Measurements from ENCODE around the gene NIM1K. TPM values are rescaled to one million over a fixed set of nuclear protein-coding genes. Genes with fewer than 3 reads are reported as not detected.

NIM1K gene
- total and polyA plus RNA-seq, 2 of the 13 experiments (the other 11 are each of a cell fraction or from before 2014, with no cell fraction given) = 0.04 TPM; not detected in 1

DNA sequence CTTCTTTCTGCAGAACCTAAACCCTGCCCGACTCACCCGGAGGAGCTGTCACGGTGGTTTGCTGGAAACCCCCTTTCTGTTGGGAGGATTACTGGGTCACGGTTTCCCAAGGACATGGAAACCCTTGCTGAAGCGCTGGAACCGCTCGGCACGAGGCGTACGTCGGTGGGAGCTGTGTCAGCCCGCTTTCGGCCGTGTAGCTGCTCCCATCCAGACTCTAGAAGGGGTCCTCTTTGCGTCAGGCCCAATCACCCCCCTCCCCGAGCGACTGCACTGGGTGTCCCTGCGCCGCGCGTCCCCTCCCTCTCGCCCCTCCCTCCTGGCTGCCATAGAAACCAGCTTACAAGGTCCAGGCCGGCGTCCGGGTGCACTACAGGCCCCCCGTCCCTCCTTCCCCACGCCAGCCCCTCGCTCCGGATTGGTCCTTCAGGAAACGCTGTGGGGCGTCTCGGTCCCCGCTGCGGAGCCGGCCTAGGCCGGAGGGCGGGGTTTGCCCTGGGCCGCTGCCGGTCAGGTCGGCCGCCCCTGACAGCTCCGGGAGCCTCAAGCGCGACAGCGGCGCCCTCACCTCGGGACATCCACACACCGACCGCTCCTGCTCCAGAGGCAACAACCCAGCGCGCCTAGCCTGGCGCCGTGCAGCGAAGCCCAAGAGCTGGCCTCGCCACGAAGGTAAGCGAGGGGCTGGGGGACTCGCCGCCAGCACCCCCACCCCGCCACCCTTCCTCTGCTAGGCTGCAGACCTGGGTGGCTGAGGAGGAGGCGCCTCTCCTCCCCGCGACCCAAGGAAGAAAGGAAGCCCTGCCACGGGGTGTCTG lies at the start of gene NIM1K (continued):
- TF ChIP-seq STAG1 (CRISPR knock-in tag; IDR thresholded peaks at IDR 0.05) (0 out of 2 replicates have a peak, but pooled peaks have one; percentile 11), ZNF292 (CRISPR knock-in tag; IDR thresholded peaks at IDR 0.05; ENCODE audit: borderline replicate concordance, low read depth) (0 out of 2 replicates have a peak, but pooled peaks have one; percentile 68), ZFYVE20 (CRISPR knock-in tag; IDR thresholded peaks at IDR 0.05; ENCODE audit: borderline replicate concordance, low read depth) (peak; percentile 67; the same call in 1 of the 2 replicates), RFX3 (CRISPR knock-in tag; IDR thresholded peaks at IDR 0.05) (peak; percentile 43; the same call in 1 of the 2 replicates), ZNF235 (CRISPR knock-in tag; IDR thresholded peaks at IDR 0.05; ENCODE audit: borderline replicate concordance) (no peak), SAP130 (CRISPR knock-in tag; IDR thresholded peaks at IDR 0.05; ENCODE audit: low read depth) (peak; percentile 73), NR3C1 (CRISPR knock-in tag; IDR thresholded peaks at IDR 0.05) (no peak), ISX (CRISPR knock-in tag; conservative IDR thresholded peaks at IDR 0.05) (no peak)
- TF ChIP-seq, protein P1, sequence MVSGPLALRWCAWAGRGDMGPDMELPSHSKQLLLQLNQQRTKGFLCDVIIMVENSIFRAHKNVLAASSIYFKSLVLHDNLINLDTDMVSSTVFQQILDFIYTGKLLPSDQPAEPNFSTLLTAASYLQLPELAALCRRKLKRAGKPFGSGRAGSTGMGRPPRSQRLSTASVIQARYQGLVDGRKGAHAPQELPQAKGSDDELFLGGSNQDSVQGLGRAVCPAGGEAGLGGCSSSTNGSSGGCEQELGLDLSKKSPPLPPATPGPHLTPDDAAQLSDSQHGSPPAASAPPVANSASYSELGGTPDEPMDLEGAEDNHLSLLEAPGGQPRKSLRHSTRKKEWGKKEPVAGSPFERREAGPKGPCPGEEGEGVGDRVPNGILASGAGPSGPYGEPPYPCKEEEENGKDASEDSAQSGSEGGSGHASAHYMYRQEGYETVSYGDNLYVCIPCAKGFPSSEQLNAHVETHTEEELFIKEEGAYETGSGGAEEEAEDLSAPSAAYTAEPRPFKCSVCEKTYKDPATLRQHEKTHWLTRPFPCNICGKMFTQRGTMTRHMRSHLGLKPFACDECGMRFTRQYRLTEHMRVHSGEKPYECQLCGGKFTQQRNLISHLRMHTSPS (CRISPR knock-in tag; IDR thresholded peaks at IDR 0.05; ENCODE audit: low read depth) = no peak
- TF ChIP-seq, protein P2, sequence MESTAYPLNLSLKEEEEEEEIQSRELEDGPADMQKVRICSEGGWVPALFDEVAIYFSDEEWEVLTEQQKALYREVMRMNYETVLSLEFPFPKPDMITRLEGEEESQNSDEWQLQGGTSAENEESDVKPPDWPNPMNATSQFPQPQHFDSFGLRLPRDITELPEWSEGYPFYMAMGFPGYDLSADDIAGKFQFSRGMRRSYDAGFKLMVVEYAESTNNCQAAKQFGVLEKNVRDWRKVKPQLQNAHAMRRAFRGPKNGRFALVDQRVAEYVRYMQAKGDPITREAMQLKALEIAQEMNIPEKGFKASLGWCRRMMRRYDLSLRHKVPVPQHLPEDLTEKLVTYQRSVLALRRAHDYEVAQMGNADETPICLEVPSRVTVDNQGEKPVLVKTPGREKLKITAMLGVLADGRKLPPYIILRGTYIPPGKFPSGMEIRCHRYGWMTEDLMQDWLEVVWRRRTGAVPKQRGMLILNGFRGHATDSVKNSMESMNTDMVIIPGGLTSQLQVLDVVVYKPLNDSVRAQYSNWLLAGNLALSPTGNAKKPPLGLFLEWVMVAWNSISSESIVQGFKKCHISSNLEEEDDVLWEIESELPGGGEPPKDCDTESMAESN (CRISPR knock-in tag; conservative IDR thresholded peaks at IDR 0.05) = 0 out of 2 replicates have a peak, but pooled peaks have one; percentile 19
- TF ChIP-seq, protein P3, sequence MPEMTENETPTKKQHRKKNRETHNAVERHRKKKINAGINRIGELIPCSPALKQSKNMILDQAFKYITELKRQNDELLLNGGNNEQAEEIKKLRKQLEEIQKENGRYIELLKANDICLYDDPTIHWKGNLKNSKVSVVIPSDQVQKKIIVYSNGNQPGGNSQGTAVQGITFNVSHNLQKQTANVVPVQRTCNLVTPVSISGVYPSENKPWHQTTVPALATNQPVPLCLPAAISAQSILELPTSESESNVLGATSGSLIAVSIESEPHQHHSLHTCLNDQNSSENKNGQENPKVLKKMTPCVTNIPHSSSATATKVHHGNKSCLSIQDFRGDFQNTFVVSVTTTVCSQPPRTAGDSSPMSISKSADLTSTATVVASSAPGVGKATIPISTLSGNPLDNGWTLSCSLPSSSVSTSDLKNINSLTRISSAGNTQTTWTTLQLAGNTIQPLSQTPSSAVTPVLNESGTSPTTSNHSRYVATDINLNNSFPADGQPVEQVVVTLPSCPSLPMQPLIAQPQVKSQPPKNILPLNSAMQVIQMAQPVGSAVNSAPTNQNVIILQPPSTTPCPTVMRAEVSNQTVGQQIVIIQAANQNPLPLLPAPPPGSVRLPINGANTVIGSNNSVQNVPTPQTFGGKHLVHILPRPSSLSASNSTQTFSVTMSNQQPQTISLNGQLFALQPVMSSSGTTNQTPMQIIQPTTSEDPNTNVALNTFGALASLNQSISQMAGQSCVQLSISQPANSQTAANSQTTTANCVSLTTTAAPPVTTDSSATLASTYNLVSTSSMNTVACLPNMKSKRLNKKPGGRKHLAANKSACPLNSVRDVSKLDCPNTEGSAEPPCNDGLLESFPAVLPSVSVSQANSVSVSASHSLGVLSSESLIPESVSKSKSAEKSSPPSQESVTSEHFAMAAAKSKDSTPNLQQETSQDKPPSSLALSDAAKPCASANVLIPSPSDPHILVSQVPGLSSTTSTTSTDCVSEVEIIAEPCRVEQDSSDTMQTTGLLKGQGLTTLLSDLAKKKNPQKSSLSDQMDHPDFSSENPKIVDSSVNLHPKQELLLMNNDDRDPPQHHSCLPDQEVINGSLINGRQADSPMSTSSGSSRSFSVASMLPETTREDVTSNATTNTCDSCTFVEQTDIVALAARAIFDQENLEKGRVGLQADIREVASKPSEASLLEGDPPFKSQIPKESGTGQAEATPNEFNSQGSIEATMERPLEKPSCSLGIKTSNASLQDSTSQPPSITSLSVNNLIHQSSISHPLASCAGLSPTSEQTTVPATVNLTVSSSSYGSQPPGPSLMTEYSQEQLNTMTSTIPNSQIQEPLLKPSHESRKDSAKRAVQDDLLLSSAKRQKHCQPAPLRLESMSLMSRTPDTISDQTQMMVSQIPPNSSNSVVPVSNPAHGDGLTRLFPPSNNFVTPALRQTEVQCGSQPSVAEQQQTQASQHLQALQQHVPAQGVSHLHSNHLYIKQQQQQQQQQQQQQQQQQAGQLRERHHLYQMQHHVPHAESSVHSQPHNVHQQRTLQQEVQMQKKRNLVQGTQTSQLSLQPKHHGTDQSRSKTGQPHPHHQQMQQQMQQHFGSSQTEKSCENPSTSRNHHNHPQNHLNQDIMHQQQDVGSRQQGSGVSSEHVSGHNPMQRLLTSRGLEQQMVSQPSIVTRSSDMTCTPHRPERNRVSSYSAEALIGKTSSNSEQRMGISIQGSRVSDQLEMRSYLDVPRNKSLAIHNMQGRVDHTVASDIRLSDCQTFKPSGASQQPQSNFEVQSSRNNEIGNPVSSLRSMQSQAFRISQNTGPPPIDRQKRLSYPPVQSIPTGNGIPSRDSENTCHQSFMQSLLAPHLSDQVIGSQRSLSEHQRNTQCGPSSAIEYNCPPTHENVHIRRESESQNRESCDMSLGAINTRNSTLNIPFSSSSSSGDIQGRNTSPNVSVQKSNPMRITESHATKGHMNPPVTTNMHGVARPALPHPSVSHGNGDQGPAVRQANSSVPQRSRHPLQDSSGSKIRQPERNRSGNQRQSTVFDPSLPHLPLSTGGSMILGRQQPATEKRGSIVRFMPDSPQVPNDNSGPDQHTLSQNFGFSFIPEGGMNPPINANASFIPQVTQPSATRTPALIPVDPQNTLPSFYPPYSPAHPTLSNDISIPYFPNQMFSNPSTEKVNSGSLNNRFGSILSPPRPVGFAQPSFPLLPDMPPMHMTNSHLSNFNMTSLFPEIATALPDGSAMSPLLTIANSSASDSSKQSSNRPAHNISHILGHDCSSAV (CRISPR knock-in tag; IDR thresholded peaks at IDR 0.05; ENCODE audit: borderline replicate concordance) = no peak
- TF ChIP-seq, protein P4, sequence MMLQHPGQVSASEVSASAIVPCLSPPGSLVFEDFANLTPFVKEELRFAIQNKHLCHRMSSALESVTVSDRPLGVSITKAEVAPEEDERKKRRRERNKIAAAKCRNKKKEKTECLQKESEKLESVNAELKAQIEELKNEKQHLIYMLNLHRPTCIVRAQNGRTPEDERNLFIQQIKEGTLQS (CRISPR knock-in tag; IDR thresholded peaks at IDR 0.05) = no peak
- TF ChIP-seq, protein P5, sequence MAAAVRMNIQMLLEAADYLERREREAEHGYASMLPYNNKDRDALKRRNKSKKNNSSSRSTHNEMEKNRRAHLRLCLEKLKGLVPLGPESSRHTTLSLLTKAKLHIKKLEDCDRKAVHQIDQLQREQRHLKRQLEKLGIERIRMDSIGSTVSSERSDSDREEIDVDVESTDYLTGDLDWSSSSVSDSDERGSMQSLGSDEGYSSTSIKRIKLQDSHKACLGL (CRISPR knock-in tag; IDR thresholded peaks at IDR 0.05) = no peak
